ENCODE data around the gene DLGAP1. TPM values are rescaled to one million over a fixed set of nuclear protein-coding genes. Genes with fewer than 3 reads are reported as not detected.

Gene DLGAP1
- total and polyA plus RNA-seq, 2 of the 4 experiments (the other 2 are of a cell fraction), result under 0.01 to 0.09 TPM

DNA sequence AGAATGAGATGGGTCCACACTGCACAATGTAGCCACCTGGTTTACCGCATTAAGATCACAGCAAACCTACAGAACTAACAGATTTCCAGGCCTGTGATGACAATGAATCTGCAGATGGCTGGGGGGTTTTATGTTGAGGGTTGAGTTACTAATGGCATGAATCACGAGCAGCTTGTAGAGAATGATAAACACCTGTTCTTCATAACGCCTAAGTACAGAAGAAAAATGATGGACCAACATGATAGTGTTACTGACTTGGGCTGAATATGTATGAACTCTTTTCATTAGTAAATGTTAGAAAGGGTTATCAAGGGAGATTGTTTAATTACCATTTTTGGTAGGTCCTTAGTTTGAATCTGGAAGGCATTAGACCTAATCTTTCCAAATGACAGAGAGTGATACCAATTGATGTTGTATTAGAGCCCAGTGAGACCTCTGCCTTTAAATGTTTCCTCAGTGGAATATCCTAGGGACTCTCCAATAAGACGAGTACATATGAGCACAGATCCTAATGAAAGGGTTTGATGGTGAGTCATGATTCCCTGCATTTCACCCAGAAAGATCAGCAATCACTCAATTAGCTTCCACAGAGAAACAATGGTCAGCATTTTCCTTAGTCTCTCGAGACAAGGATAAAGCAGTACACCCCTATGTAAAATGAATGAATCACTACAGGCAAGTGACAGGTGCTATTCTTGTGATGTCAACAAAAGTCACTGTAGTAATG is 243.8 kb downstream of the DLGAP1 start:
- no peaks in the 10 kb centered on the region for H3K27me3 ChIP-seq (ENCODE audit: control insufficient read depth, insufficient read depth, low read length)
- TF ChIP-seq CEBPB (IDR thresholded peaks at IDR 0.05; ENCODE audit: low read depth, low read length) (no peak), RCOR1 (IDR thresholded peaks at IDR 0.05; ENCODE audit: insufficient replicate concordance, low read length) (no peak), RFX5 (IDR thresholded peaks at IDR 0.05; ENCODE audit: low read depth, low read length) (no peak), MAZ (IDR thresholded peaks at IDR 0.05; ENCODE audit: borderline replicate concordance, low read depth, low read length) (no peak)
- TF ChIP-seq, protein P1, sequence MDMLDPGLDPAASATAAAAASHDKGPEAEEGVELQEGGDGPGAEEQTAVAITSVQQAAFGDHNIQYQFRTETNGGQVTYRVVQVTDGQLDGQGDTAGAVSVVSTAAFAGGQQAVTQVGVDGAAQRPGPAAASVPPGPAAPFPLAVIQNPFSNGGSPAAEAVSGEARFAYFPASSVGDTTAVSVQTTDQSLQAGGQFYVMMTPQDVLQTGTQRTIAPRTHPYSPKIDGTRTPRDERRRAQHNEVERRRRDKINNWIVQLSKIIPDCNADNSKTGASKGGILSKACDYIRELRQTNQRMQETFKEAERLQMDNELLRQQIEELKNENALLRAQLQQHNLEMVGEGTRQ (IDR thresholded peaks at IDR 0.05; ENCODE audit: low read depth, low read length), result no peak
- TF ChIP-seq, protein P2, sequence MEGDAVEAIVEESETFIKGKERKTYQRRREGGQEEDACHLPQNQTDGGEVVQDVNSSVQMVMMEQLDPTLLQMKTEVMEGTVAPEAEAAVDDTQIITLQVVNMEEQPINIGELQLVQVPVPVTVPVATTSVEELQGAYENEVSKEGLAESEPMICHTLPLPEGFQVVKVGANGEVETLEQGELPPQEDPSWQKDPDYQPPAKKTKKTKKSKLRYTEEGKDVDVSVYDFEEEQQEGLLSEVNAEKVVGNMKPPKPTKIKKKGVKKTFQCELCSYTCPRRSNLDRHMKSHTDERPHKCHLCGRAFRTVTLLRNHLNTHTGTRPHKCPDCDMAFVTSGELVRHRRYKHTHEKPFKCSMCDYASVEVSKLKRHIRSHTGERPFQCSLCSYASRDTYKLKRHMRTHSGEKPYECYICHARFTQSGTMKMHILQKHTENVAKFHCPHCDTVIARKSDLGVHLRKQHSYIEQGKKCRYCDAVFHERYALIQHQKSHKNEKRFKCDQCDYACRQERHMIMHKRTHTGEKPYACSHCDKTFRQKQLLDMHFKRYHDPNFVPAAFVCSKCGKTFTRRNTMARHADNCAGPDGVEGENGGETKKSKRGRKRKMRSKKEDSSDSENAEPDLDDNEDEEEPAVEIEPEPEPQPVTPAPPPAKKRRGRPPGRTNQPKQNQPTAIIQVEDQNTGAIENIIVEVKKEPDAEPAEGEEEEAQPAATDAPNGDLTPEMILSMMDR (conservative IDR thresholded peaks at IDR 0.05; ENCODE audit: low read depth, low read length), result no peak
- no peaks in the 10 kb centered on the region for H3K9me1 ChIP-seq (ENCODE audit: insufficient read depth, low read length)
- no peak overlapping the region for H3K23ac ChIP-seq (ENCODE audit: low read depth, low read length)
- H3K56ac ChIP-seq (ENCODE audit: extremely low read depth, insufficient read depth, low read length), result no peak overlapping the region
- H3K18ac ChIP-seq (ENCODE audit: low read depth, low read length), result no peak overlapping the region
- no peak overlapping the region for H2BK5ac ChIP-seq (ENCODE audit: low read depth, low read length, poor library complexity, severe bottlenecking)
- no peak overlapping the region for H3K4me3 ChIP-seq (ENCODE audit: insufficient read depth, low read depth, low read length)
- H2AK5ac ChIP-seq (ENCODE audit: low read depth, low read length), result no peak overlapping the region
- ChIA-PET CTCF (interaction anchor here (0.6 kb wide), 1 partner anchor 820 kb away, joined by 3 read pairs; no protein-coding TSS in a partner anchor), POLR2A (ENCODE audit: unreplicated experiment) (no interaction called here)
- intact Hi-C loops (cut with micrococcal nuclease), result no loop called here
- peaks cover 9% of the 10 kb centered on the region for H3K9me3 ChIP-seq (ENCODE audit: control insufficient read depth, insufficient read depth, low read length)
- in situ Hi-C loops (cut with MboI; ENCODE audit: low sequenced_read_pairs), result no loop called here
- no peaks in the 10 kb centered on the region for H3K79me1 ChIP-seq (ENCODE audit: low read depth in 1 of 2, low read length in 2 of 2)
- H2AK9ac ChIP-seq (replicated peaks; ENCODE audit: low read depth, low read length, poor library complexity), result no peak overlapping the region
- no peak for ATAC-seq (ENCODE audit: low read depth)
- no peak overlapping the region for H3K4ac ChIP-seq (ENCODE audit: low read depth, low read length)
- H2BK15ac ChIP-seq (ENCODE audit: low read depth, low read length), result no peak overlapping the region
- H3K9ac ChIP-seq (ENCODE audit: low read depth, low read length), result no peak overlapping the region
- H3K14ac ChIP-seq (replicated peaks; ENCODE audit: low read depth, low read length), result no peak overlapping the region
- no peak overlapping the region for H2BK120ac ChIP-seq (ENCODE audit: low read depth, low read length)
- no peak overlapping the region for H3K4me2 ChIP-seq (ENCODE audit: low read depth, low read length)
- WGBS, 2 experiments (ENCODE audit: extremely low coverage in 2 of 2, insufficient read length in 1 of 2), result no CpG with 5 or more reads among the region's 5 CpGs
- H4K20me1 ChIP-seq (ENCODE audit: insufficient read depth, low read length), result no peaks in the 10 kb centered on the region
- no peak overlapping the region for H4K5ac ChIP-seq (ENCODE audit: low read depth, low read length)
- H4K91ac ChIP-seq (ENCODE audit: insufficient read depth, low read depth, low read length), result no peak overlapping the region
- dilution Hi-C loops (cut with HindIII; ENCODE audit: low sequenced_read_pairs, unreplicated experiment), result no loop called here
- H2BK20ac ChIP-seq (ENCODE audit: low read depth, low read length), result no peak overlapping the region
- H3K36me3 ChIP-seq (ENCODE audit: control insufficient read depth, insufficient read depth, low read length), result no peaks in the 10 kb centered on the region
- no peak overlapping the region for H4K8ac ChIP-seq (ENCODE audit: low read depth in 2 of 2, low read length in 2 of 2)
- no TSS peak for BruUV-seq (replicated peaks)
- H3K4me1 ChIP-seq (ENCODE audit: control insufficient read depth, insufficient read depth, low read length), result no peaks in the 10 kb centered on the region
- H2AFZ ChIP-seq (replicated peaks; ENCODE audit: low read length, poor library complexity), result no peak overlapping the region
- H3K27ac ChIP-seq (ENCODE audit: insufficient read depth, low read length), result no peak overlapping the region
- DNase-seq, result no peak
